ENCODE results near the gene NCEH1.
A peak's percentile ranks its signal among the peaks of the same experiment; 100 is the strongest.

The NCEH1 gene

DNA sequence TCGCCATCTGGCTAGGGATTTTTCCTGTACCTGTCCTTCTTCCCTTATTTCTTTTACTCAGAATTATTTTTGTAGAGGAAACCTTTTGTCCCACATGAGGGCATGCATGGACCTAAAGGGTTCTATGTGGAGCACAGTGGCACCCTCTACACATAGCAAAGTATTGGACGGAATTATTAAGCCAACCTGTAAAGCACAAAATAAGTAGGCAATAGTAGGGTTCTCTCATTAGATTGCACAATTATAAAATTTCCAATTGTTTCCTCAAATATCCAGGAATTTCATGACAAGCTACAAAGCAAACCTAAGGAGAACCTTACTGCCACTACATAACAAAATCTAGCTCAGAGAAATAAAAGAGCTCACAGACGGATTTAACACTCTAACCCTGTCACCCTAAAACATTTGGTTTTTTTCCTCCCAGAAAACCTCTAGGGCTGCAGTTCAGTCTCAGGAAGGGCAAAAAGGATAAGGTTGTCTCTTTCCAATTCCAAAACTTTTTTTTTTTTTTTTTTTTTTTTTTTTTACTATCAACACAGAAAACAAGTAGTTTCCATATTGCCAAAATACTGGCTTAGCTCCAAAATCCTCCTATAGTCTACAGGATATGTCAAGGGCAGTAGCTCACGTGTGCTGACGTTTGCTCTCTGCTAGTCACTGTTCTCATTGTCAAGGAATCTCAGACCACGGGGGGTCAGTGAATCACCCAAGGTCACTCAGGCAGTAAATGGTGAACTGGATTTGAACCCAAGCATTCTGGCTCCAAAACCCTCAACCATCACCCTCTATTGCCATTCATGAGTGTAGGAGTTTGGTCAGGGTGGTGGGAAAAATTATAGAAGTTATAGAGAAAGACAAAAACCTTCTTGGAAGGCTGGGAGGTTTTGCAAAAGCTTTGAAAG lies 52.3 kb downstream of the NCEH1 start:
- ChIA-PET POLR2A (ENCODE audit: low non-redundant PET) (no interaction called here), CTCF (interaction anchor here (0.6 to 1.3 kb wide), 4 partner anchors 15 to 354 kb away, joined by 3 to 4 read pairs (median 3); no protein-coding TSS in a partner anchor)
- H3K27ac ChIP-seq, result no peak overlapping the region
- peak; percentile 43 for DNase-seq (ENCODE audit: low spot score)
- TF ChIP-seq, protein P1, sequence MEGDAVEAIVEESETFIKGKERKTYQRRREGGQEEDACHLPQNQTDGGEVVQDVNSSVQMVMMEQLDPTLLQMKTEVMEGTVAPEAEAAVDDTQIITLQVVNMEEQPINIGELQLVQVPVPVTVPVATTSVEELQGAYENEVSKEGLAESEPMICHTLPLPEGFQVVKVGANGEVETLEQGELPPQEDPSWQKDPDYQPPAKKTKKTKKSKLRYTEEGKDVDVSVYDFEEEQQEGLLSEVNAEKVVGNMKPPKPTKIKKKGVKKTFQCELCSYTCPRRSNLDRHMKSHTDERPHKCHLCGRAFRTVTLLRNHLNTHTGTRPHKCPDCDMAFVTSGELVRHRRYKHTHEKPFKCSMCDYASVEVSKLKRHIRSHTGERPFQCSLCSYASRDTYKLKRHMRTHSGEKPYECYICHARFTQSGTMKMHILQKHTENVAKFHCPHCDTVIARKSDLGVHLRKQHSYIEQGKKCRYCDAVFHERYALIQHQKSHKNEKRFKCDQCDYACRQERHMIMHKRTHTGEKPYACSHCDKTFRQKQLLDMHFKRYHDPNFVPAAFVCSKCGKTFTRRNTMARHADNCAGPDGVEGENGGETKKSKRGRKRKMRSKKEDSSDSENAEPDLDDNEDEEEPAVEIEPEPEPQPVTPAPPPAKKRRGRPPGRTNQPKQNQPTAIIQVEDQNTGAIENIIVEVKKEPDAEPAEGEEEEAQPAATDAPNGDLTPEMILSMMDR (conservative IDR thresholded peaks at IDR 0.05; ENCODE audit: low read depth), result no peak

DNA sequence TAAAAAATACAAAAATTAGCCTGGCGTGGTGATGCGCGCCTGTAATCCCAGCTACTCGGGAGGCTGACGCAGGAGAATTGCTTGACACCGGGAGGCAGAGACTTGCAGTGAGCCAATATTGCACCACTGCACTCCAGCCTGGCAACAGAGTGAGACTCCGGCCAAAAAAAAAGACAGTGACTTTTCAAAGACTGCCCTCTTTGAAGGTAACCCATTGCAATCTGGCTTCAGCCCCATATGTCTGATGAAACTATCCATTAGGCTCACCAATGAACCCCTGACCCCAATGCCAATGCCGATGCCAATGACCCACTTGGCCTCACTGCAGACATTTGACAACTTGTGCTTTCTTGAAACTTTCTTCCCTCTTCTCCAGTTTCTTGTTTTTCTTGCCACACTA lies 54.3 kb downstream of the NCEH1 start:
- POLR2A ChIA-PET (ENCODE audit: low non-redundant PET), result no interaction called here
- TF ChIP-seq, protein P1 (conservative IDR thresholded peaks at IDR 0.05; ENCODE audit: low read depth), result no peak
- no peak for DNase-seq (ENCODE audit: low spot score)
- no peak overlapping the region for H3K27ac ChIP-seq
- CTCF ChIA-PET, result interaction anchor here (0.5 kb wide), 1 partner anchor 49 kb away, joined by 5 read pairs; no protein-coding TSS in a partner anchor

DNA sequence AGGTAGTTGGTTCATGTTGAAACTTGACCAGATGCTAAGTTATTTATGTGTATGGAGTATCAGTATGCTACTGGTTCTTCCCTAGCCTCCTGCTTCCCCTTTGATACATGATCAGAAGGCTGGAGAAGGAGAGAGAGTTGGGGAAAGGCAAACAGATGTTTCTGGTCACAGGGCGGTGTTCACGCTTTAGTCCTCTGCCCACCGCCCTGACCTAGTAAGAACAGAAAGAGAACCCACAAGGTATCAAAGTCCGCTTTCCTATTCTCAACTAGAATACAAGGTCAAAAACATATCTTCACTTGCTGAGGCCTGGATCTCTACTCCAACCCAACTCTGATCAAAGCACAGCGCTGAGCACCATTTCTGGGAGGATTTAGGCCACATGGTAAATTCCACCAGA lies 55.5 kb downstream of the NCEH1 start:
- TF ChIP-seq, protein P1 (conservative IDR thresholded peaks at IDR 0.05; ENCODE audit: low read depth), result no peak
- CTCF ChIA-PET, result no interaction called here
- no peak overlapping the region for H3K27ac ChIP-seq
- DNase-seq (ENCODE audit: low spot score), result no peak
- POLR2A ChIA-PET (ENCODE audit: low non-redundant PET), result no interaction called here

DNA sequence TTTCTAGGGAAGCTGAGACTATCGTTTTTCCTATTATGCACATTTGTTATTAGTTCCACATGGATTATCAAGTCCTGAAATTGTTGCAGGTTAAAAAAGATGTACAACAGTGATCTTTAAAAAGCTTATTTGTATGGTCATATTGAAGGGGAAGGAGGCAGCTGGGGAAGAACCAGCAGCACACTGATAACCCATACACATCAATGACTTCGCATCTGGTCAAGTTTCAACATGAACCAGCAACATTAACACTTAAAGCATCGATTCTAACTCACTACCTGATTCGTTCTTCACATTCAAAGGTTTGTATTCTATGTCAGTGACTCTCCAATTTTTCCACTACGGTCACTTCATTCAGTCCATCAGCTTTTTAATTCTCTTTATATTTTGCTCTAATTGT lies 56.4 kb downstream of the NCEH1 start:
- CTCF ChIA-PET, result no interaction called here
- no peak for DNase-seq (ENCODE audit: low spot score)
- TF ChIP-seq, protein P1 (conservative IDR thresholded peaks at IDR 0.05; ENCODE audit: low read depth), result no peak
- POLR2A ChIA-PET (ENCODE audit: low non-redundant PET), result no interaction called here
- H3K27ac ChIP-seq, result no peak overlapping the region

DNA sequence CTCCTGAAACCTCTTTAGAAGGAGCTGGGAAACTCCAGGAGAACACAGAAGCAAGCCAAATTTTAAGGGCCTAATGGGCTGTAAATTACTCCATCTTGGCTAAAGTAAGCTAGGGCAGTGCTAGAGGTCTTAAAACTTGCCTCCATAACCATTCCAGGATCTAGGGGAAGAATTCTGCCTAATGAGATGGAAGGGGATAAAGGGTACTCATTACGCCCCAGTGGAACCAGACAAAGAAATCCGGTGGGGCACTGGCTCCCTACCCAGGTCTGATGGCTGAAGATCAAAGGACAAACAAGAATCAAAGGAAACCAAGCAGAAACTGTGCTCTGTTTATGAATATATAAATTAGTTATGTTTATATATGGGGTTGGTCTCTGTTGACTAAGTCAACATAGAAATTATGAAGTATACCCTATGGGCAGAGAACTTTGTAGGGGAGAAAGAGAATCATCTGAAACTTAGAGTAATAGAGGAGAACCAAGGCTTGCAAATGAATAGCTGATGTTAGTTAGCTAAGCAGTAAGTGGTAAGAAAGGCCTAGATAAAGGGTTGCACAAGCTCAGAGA lies 57.8 kb downstream of the NCEH1 start:
- H3K27ac ChIP-seq, result no peak overlapping the region
- CTCF ChIA-PET, result no interaction called here
- POLR2A ChIA-PET (ENCODE audit: low non-redundant PET), result no interaction called here
- TF ChIP-seq, protein P1 (conservative IDR thresholded peaks at IDR 0.05; ENCODE audit: low read depth), result no peak
- no peak for DNase-seq (ENCODE audit: low spot score)

DNA sequence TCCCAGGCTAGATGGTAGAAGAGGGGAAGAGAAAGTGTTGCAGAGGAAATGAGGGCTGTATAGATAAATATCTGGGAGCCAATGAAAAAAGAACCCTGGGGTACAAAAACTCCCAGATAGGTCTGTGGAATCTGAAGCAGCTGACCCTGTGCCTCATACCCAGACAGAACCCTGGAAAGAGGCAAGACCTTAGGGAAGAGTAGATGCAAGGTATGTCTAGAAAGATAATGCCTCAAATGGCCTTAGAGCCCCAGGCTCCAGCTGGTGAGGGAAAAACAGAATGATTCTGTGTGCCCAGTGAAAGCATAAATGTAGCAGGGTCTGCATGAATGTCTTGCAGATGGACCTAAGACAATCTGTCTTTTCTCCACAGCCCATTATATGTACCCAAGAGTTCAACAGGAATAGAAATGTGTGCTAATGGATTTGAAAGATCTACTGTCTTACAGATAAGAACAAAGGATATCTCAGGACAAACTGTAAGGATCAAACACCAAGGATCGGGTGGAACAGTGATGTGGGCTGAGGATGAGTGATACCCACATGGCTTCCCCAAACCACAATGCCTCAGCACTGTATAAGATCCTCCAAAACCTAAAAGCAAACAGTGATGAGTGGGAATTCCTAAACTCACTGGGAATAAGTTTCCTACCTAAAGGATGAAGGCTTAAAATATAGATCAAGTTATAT lies 58.8 kb downstream of the NCEH1 start:
- POLR2A ChIA-PET (ENCODE audit: low non-redundant PET), result no interaction called here
- no peak for DNase-seq (ENCODE audit: low spot score)
- no peak overlapping the region for H3K27ac ChIP-seq
- CTCF ChIA-PET, result no interaction called here
- TF ChIP-seq, protein P1 (conservative IDR thresholded peaks at IDR 0.05; ENCODE audit: low read depth), result no peak

Measured in RWPE1 (cell line).